Measurements from ENCODE around the gene ADGRL1.
"Not testable (repeated sequence)": the region's sequence is repeated elsewhere in the genome, so short reads cannot be mapped to it uniquely, and the experiment has no call there.

The ADGRL1 gene

GRCh38 chr19:14205452-14206287 is at the start of gene ADGRL1:
Gene ADGRL1, minus strand, starts transcription at chr19:14206169. Its CDS starts 22,567 bp downstream, at chr19:14183602.
- DNase-seq = not testable (repeated sequence)

- not testable (repeated sequence) for DNase-seq
Measured at GRCh38 chr19:14255316-14255715, 49.3 kb upstream of the ADGRL1 start.

- DNase-seq = not testable (repeated sequence)
Measured at GRCh38 chr19:14253822-14254599, 48.0 kb upstream of the ADGRL1 start.

- not testable (repeated sequence) for DNase-seq
Measured at GRCh38 chr19:14252136-14252535, 46.2 kb upstream of the ADGRL1 start.

GRCh38 chr19:14250870-14251269 is 44.9 kb upstream of the ADGRL1 start:
- DNase-seq = no peak

GRCh38 chr19:14250315-14250714 is 44.3 kb upstream of the ADGRL1 start:
- DNase-seq = not testable (repeated sequence)

- DNase-seq = not testable (repeated sequence)
Measured at GRCh38 chr19:14249891-14250290, 43.9 kb upstream of the ADGRL1 start.

GRCh38 chr19:14249012-14249754 is 43.2 kb upstream of the ADGRL1 start:
- peak; percentile 18 for DNase-seq

- DNase-seq = peak; percentile 12
Measured at GRCh38 chr19:14248578-14249011, 42.6 kb upstream of the ADGRL1 start.

- not testable (repeated sequence) for DNase-seq
Measured at GRCh38 chr19:14247548-14248471, 41.8 kb upstream of the ADGRL1 start.

GRCh38 chr19:14247205-14247547 is 41.2 kb upstream of the ADGRL1 start:
- not testable (repeated sequence) for DNase-seq

- not testable (repeated sequence) for DNase-seq
Measured at GRCh38 chr19:14244393-14244792, 38.4 kb upstream of the ADGRL1 start.

GRCh38 chr19:14243718-14244117 is 37.7 kb upstream of the ADGRL1 start:
- not testable (repeated sequence) for DNase-seq

- no peak for DNase-seq
Measured at GRCh38 chr19:14237014-14237941, 31.3 kb upstream of the ADGRL1 start.

GRCh38 chr19:14232945-14233344 is 27.0 kb upstream of the ADGRL1 start:
- not testable (repeated sequence) for DNase-seq

GRCh38 chr19:14228446-14229071 is 22.6 kb upstream of the ADGRL1 start:
- not testable (repeated sequence) for DNase-seq

GRCh38 chr19:14226498-14226897 is 20.5 kb upstream of the ADGRL1 start:
- not testable (repeated sequence) for DNase-seq

- DNase-seq = no peak
Measured at GRCh38 chr19:14222886-14223285, 16.9 kb upstream of the ADGRL1 start.

GRCh38 chr19:14221345-14221744 is 15.4 kb upstream of the ADGRL1 start:
- not testable (repeated sequence) for DNase-seq

- DNase-seq = no peak
Measured at GRCh38 chr19:14218620-14219330, 12.8 kb upstream of the ADGRL1 start.
